Stimulated activated naive CD8-positive, alpha-beta T cell treated with anti-CD3 and anti-CD28 coated beads, Interleukin-15, Interleukin-2, amounts not matched to agents 100 U/mL and 50 U/mL, for 24 hours (primary cell): ENCODE data around the gene AGAP3.

Source experiments
- ATAC-seq: fragments of 150-1000 bp; cut with Tn5 transposase; one replicate; pipeline ENCODE4 v1.10.0; 2021
- DNase-seq: peaks from one replicate; pipeline ENCODE4 v3.0.0; 2021

The AGAP3 gene

DNA sequence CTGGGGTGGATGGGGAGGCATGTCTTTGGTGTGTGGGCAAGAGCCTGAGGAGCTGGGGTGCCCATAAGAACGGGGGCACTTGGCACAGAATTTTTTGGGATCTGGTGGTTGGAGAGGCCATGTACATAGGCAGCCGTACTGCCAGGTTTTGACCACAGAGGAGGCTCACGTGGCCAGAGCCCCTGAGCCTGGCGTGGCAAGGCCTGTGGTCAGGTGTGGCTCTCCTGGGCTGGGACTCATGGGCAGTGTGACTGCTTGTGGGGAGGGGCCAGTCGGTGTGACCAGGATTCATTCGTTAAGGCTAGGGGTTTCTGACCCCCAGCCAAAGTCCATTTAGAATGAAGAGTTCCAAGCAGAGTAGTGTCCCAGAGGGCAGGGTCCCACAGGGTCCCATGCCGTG, 38.2 kb downstream of the AGAP3 start:
- DNase-seq, result no peak
- ATAC-seq, result no peak

DNA sequence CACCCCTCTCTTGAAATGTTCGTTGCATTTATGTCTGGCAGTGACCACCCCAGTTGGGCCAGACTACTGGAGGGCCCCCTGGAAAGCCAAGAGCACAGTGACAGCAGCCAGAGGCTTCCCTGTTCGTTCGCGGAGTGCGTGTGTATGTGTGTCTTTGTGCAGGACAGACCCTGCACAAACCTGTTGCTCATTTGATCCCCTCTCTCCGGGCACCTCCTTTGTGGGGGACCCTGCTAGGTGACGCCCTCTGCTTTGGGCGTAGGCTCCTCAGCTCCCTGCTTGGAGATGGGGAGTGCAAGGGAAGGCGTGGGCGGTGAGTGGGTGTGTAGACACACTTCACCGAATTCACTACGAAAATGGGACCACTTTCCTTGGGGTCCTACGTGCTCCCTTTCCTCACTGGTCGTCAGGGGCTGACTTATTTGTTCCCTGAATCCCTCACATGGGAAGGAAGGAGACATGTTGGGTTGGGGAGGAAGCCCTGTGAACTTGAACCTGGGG, 38.7 kb downstream of the AGAP3 start:
- ATAC-seq (no peak), DNase-seq (no peak)

DNA sequence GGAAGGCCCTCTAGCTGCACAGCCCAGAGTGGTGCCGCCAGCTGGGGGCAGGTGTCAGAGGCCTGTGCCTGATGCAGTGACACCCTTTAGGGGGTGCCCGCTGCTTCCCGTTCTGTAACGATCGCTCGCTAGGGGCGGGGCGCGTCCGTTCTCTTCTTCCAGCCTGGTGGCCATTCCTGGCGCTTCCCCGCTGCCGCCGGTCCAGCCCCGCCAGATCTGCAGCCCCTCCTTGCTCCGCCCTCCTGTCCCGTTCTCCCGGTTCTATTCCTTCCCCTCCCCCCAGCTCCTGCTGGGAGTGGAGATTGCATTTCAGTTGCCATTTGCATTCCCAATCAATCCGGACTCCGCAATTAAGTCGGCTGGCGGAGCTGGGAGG, 39.2 kb downstream of the AGAP3 start:
- no peak for DNase-seq
- ATAC-seq, result no peak

DNA sequence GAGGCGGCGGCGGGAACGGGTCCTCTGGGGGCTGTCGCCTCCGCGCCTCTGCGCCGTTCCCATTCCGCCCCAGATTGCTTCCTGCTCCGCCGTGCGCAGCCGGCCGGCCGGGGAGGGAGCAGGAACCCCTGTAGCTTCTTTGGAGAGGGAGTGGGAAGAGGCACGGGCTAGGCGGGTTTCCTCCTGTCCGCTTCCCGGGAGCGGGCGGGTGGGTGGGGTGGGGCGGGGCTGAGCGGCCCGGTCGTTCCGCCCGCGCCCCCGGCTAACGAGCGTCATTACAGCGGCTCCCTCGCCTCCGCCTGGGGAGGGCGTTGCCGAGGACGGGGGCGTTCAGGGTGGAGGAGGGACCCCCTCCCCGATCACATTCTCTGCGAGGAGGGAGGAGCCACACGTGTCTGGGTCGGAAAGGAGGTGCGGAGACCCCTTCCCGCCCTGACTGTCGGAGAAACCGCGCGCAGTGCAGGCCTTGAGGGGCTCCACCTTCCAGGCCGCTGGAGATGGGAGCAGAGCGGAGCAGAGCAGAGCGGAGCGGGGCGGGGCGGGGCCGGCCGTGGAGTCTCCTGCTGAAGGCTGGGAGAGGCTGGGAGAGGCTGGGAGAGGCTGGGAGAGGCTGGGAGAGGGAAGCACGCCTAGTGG, 39.7 kb downstream of the AGAP3 start:
- no peak for DNase-seq
- no peak for ATAC-seq

DNA sequence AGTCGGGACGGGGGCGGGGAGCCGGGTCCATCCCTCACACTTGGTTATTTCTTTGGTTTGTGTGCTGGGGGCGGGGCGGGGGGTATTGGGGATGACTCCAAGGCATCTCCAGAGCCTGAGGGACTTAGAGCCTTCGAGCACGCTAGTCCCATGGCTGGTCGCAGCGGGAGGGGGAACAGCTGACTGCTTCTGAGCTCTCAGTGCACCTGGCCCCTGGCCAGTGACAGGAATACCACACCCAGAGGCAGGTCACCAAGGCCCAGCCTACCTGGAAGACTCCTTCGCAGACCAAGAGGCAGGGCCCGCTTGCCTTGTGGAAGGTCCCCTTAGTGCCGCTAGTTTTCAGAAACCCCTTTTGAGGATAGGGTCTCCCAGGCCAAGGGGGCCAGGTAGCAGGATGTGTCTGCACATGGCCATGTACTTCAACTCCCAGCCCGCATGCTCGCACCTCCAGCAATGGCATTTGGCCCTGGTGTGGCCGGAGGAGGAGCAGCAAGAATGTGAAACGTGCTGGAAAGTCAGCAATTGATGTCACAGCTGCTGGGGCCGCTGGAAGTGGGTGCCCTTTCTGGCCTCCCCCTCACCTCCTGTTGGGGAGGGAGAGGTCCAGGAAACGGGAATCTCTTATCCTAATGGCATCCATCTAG, 40.3 kb downstream of the AGAP3 start:
- ATAC-seq (no peak), DNase-seq (no peak)

DNA sequence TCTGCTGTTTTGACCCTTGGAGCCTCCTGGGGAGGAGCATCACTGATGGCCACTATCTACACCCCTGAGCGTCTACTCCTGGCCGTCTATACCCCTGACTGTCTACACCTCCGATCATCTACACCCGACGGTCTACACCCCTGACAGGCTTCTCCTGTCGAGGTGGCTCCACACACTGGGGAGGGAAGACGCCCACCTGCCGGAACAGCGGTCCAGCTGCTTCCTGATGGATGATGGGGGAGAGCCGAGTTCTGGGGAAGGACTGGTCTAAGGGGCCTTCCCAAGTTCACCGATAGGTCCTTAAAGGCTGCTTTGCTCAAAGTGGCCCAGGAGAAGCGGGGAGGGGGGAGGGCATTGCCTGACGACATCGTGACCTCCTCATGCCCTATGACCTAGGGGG, 41.9 kb downstream of the AGAP3 start:
- no peak for DNase-seq
- ATAC-seq, result no peak

DNA sequence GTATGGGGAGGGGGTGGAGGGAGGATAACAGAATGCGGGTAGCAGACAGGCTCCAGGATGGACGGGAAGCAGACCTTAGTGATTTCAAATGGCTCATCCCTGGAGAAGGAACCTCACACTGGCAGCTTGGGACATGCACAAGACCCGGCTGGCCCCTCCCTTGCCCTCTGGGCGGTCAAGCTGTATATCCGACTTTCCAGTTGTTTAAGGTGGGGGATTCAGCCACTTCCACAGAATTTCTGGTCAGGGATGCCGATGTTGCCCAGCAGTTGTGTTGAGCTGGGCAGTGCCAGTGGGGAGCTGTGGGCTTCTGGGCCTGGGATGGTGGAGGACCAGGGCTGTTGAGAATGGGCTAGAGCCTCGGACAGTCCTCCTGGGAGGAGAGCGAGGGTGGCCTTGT, 42.4 kb downstream of the AGAP3 start:
- DNase-seq, result no peak
- no peak for ATAC-seq

DNA sequence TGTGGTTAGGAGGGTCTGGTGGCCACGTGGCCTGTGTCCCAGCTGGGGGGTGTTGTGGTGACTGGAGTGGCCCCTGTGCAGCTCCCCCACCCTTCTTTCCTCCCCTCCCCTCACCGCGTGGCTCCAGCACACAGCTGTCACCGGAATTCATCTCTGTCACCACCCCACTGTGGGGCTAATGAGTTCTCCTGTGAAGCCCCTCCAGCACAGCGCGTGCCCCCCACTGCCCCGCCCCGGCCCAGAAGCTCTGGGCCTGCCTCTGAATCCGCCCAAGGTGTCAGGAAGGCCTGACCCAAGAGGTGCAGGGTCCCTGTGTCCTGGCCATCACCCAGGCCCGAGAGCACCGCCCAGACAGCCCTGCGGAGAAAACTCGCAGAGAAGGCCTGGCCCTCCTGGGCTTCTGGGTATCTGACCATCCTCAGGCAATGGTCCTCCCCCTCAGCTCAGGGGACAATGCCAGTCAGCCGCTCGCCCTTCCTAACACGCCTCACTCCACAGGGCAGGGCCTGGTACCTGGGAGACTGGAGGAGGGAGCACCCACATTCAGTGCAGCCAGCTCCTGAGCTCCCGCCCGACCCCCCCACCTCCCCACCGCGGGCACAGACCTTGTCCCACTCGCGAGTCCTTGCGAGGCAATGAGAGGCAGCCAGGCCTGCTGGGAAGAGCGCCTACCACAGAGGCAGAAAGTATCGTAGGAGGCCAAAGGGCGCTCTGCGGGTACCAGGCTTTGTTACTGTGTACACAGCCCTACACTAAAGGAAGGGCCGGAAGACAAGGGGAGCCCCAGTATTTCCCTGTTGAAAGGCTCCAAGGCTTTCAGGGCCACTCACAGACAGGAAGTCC, 43.1 kb downstream of the AGAP3 start:
- ATAC-seq (no peak), DNase-seq (no peak)

DNA sequence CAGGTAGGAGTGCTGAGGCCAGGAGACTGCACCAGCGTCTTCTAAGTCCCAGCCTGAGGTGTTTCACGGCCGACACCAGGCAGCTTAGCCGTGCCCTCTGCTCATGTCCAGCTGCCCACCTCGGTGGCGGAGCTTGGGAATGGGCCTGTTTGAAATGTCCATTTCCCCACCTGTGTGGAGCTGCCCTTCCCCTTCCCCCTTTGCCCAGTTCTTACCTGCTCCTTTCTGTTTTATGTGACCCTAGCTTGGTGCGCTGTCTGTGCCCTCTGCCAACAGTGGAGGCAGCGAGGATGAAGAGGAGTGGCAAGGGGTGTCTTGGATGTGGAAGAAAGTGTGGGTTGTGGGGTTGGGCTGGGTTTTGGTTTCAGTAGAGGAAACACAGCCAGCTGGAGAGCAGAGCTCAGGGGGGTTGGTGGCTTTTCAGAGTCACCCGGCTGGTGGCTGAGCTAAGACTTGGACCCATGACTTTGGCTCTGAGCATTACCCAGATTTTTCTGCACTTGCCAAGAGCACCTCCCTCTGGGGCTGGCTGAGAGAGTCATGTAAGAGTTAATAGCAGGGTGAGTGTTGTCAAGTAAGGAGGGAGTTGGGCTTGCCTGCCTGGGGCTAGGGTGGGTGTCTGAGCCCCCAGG, 43.8 kb downstream of the AGAP3 start:
- no peak for ATAC-seq
- no peak for DNase-seq

DNA sequence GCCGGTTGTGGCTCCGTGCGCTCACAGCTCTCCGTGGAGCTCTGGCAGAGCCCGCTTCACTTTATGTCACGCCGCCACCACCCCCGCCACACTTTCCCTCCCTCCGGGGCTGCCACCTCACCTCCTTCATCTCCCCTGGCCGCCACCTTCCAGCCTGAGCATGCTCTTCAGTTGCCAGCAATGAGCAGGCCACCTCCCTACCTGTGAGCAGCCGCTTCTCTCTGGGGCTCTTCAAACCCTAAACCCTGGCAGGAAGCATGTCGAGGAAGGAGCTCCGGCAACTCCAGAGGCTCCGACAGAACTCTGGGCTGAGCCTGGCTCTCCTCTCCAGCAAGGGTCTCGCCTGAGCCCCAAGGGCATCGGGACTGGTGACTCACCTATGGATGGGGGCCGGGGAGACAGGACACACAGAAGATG, 44.5 kb downstream of the AGAP3 start:
- ATAC-seq (no peak), DNase-seq (no peak)

DNA sequence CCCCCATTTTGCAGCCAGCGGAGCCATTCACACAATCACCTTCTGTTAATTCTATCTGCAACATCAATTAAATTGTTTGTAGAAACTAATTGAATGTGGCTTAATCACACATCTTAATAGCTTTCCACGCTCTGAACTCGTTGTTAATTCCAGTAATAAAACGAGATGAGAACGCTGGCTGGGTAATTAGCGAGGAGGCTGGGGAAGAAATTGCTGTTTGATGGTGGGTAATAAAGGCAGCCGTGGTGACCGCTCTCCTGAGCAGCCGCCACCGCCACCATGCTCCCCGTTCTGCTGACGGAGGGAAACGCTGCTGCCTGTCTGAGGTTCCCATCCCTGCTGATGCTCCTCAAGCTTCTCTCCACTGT, 44.9 kb downstream of the AGAP3 start:
- no peak for DNase-seq

DNA sequence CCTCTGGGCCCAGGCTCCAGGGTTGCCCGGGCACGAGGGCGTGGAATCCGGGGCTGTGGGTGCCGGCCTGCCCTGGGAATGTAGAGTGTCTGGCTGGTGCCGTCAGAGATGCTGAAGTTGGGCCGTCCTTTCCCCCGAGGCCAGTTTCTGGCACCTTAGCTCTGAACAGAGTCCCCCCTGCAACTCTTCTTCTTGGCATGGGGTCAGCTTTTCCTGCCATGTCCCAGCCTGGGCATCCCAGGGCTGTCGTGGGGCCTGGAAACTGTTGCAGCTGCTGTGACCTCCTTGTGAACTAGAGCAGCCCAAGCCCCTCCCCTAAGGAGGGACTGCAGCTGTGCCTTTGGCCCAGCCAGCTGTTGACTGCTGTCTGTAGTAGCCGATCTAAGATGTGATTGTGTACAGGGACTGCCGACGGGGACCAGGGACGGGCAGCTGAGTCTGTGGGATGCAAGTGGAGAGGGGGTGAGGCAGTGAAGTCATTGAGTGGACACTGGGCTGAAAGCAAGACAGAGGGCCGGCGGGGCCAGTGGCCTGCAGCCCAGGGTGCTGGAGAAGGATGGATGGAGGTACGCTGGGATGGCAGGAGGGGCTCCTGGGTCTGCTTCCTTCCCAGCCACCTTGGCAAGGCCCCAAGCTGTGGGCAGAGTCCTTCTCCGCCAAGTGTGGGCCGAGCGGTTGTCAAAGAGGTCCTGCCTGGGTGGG, 45.5 kb downstream of the AGAP3 start:
- DNase-seq (no peak), ATAC-seq (no peak)

More for the DNA sequence above, 44.9 kb downstream of the AGAP3 start:
- no peak for ATAC-seq

DNA sequence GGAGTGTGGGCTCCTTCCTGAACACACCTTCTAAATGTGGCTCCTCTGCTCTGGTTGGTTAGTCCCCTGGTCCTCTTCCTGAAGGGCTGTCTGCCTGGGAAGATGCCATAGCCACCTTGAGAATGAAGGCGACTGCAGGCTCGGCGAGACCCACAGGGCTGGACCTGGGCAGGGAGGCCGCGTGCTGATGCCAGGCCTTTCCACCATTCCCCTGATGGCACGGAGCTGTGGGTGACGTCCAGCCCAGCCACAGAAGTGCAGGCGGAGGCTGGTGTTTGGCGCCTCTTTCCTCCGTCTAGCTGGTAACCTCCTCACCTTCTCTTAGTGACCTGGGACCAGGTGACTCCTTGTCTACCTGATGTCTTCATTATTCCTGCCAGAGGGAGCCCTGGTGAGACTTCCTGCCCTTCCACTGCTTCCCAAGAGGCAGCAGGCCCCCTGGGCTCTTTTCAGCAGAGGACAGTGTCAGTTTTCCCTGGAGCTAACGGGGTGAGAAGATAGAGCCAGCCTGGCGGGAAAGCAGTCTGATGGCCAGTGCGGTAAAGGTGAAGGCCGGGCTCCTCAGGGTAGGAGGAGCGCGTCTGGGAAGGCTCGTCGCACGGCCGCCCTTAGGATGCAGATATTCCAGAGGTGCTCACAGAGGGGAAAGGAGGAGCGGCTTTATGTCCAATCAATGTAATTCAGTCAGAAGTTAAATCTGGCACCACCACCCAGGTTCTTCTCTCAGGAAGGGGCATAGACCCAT, 46.4 kb downstream of the AGAP3 start:
- no peak for ATAC-seq
- DNase-seq, result no peak

DNA sequence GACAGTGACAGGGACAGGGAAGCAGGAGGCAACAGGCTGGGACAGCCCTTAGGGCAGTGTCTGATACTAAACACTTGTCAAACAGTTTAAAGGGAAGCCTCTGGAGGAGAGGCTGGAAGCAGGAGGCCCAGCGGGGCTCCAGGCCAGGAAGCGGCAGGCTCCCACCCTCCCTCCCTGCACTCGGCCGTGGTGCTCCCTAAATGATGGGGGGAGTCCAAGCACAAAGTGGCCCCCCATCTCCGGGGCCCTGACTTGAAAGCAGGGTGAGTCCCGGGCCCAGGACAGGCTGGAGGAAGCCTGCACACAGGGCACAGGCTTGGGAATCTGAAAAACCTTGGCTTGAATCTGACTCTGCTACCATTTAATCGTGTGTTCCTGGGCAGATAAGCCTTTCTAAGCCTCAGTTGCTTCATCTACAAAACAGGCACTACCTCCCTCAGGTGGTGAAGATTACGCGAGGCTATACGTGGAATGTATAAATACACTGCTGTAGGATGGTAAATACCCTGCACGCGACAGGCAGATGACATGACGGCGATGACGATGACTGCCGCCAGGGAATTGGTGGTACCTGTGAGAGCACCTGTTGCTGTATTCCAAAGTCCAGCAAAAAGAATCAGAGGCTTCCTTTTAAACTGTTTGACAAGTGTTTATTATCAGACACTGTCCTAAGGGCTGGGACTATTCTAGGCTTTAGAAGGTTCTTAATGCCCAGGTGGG, 47.2 kb downstream of the AGAP3 start:
- no peak for DNase-seq
- ATAC-seq, result no peak

DNA sequence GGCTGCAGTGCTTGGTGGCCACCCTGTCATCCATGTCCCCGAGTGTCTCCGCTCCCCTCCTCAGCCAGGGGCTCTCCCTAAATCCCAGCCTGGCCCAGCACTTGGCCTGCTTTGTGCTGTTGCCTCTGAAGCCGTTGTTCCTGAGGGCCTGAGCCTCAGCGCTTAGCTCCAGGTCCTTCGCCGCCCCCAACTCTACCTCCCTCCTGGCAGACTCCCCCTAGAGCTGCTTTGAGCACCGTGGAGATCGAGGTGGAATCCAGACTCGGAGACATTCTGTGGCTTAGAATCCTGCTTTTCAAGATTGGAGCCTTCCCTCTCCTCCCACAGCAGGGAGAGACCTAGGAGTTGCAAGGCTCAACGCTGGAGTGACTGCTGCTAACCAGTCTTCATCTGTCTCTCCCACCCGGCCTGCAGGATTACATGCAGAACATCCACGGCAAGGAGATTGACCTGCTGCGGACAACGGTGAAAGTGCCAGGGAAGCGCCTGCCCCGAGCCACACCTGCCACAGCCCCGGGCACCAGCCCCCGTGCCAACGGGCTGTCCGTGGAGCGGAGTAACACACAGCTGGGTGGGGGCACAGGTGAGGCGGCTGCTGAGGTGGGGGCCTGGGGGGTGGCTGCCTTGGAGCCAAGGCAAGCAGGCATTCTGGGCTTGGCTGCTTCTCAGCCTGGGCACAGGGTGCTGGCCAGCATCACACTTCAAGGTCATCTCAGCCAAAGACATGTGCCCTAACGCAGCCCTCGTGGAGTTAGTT, 47.9 kb downstream of the AGAP3 start:
- DNase-seq (no peak), ATAC-seq (no peak)

DNA sequence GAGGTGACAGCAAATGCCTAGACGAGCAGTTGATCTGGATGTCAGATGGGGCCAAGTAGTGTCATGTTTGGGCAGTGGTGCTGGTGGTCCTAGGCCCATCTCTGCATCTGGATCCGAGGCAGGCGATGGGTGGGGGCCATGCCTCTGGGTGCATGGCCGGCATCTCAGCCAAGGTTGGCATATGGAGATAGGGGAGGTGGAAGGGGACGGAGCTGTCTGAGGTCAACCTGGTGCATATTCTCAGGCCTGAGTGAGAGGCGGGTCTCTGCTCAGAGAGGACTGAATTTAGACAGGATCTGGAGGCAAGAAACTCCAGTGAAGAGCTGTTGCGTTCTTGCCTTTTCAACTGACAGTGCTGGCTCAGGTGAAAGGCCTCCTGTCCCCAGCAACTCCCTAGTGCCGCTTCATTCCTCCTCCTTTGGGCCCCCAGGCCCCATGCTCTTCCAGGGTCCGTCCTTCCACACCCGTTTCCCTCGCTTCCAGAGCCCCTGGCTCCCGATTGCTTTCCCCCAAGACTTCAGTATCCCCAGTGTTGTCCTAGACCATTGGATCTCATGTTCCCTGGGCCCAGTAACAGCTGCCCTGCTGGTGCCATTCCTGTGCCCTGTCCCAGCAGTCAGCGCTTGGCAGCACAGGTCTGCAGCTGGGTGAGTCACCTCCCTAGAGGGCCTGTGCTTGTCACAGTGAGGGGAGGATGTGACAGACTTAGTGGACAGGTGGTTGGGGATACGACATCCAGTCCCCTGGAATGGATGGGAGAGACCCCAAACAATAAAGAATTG, 48.7 kb downstream of the AGAP3 start:
- DNase-seq (no peak), ATAC-seq (no peak)

DNA sequence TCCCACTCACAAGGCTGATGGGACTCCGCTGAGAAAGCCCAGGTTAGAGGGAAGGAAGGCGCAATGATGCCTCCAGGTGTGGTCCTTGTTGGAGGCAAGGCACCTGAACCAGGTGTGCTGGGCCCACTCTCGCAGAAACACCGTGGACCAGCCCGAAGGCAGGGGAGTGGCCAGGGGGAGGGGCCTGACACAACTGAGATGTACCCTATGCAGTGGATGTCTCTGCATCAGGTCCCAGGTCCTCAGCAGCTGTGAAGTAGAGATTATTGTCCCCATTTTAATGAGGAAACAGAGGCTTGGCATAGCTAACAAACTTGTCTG, 49.2 kb downstream of the AGAP3 start:
- DNase-seq (no peak), ATAC-seq (no peak)

DNA sequence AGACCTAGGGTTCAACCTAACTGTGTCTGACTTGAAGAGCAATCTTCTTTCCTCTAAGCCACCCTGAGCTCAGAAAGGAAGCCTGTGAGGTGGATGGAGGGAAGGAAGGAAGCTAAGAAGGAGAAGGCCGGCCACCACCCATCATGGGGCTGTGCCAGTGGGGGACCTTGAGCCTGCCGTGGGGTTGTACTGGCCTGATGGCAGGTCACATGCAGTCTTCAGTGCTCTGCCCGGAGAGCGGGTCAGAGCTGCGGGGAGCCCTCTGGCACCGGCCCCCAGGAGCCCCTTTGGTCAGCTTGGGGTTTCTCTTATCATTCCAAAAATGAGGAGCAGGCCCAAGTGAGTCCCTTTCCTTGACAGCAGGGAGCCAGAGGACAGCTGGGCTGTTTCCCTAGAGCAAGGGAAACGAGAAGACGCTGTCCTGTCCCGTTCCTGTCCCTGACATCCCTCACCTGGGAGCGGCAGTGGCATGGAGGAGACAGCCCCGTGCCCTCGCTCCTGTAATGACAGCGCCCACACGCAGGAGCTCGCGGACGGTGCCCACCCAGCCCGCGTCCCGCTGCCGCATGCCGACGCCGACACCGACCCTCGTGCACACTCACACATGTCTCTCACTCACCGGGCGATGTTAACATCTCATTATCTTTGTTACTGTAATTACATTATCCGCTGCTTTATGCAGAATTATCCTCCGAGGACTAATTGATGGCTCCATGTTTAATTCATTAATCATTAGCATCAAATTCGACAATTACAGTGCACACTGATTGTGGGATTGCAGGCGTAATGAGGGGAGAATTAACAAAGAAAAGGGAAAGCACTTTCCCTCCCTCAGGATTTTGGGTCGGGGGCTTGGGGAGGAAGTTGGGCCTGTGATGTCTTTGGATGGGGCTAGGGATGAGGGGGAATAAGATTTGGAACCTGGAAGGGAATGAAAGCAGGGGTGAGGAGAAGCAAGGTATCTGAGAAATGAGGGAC, 49.9 kb downstream of the AGAP3 start:
- no peak for ATAC-seq
- DNase-seq, result no peak
